WI38 (cell line): ENCODE results near the gene TMEM239.

Source experiments
- H3K4me3 ChIP-seq: 2 replicates; pipeline ENCODE4 v1.5.1; 2011; ENCODE audit warnings: low read depth, mild to moderate bottlenecking, control low read depth, low read length
- CTCF ChIP-seq: IDR thresholded peaks from 2 replicates; pipeline ENCODE4 v1.5.1; 2012; ENCODE audit warnings: low read depth, mild to moderate bottlenecking, control low read depth, low read length

Gene TMEM239

GRCh38 chr20:2796011-2796660, 20.0 kb upstream of the TMEM239 start:
- no peak overlapping the region for H3K4me3 ChIP-seq

GRCh38 chr20:2797136-2797983, 18.8 kb upstream of the TMEM239 start:
- no peak for TF ChIP-seq CTCF
- H3K4me3 ChIP-seq = no peak overlapping the region

More at GRCh38 chr20:2796011-2796660, 20.0 kb upstream of the TMEM239 start:
- no peak for TF ChIP-seq CTCF

GRCh38 chr20:2798095-2798805, 17.9 kb upstream of the TMEM239 start:
- TF ChIP-seq CTCF = no peak
- no peak overlapping the region for H3K4me3 ChIP-seq

GRCh38 chr20:2798814-2799213, 17.4 kb upstream of the TMEM239 start:
- TF ChIP-seq CTCF = no peak
- no peak overlapping the region for H3K4me3 ChIP-seq

- no peak overlapping the region for H3K4me3 ChIP-seq
- TF ChIP-seq CTCF = no peak
Observed at GRCh38 chr20:2799271-2799670, 16.9 kb upstream of the TMEM239 start.

GRCh38 chr20:2799688-2800520, 16.3 kb upstream of the TMEM239 start:
- TF ChIP-seq CTCF = no peak
- H3K4me3 ChIP-seq = no peak overlapping the region
